HEK293 (cell line): ENCODE data around the gene ITPR3.

Experiments
- CTCF ChIA-PET: fragments of 350-600 bp; formaldehyde crosslinking; extraction: SDS; loops from one replicate; lab custom pipeline; 2021; ENCODE audit warnings: antibody characterized with exemption; lab: Yijun Ruan, JAX
- POLR2A ChIA-PET: fragments of 300-600 bp; formaldehyde crosslinking; extraction: SDS; loops from one replicate; lab custom pipeline; 2020; ENCODE audit warnings: antibody characterized with exemption, inconsistent platforms; lab: Yijun Ruan, JAX
- H3K27ac ChIP-seq: fragments of 200-500 bp; sonication (Bioruptor generic); 2 replicates; pipeline ENCODE4 v1.5.1; 2014; ENCODE audit warnings: low read depth, low read length, control low read depth, inconsistent platforms; ENCODE audit errors: extremely low read depth
- H3K36me3 ChIP-seq, 2 experiments: fragments of 200-500 bp in 1 of 2; sonication (Bioruptor generic) in 1 of 2; 1 replicate in 1 of 2; 2 replicates in 1 of 2; pipeline ENCODE4 v1.5.1; 2014 to 2017; ENCODE audit warnings: inconsistent platforms in 2 of 2, low read length in 2 of 2; ENCODE audit not compliant: control insufficient read depth in 2 of 2, insufficient read depth in 1 of 2
- H3K4me1 ChIP-seq: fragments of 200-500 bp; sonication (Bioruptor generic); 2 replicates; pipeline ENCODE4 v1.5.1; 2014; ENCODE audit warnings: mild to moderate bottlenecking, low read length, inconsistent platforms; ENCODE audit not compliant: control insufficient read depth, insufficient read depth
- H3K4me3 ChIP-seq: 2 replicates; pipeline ENCODE4 v1.5.1; 2011; ENCODE audit warnings: low read depth, mild to moderate bottlenecking, control low read depth, low read length, moderate library complexity
- H3K9me3 ChIP-seq: fragments of 200-500 bp; sonication (Bioruptor generic); 2 replicates; pipeline ENCODE4 v1.5.1; 2014; ENCODE audit warnings: low read depth, low read length, inconsistent platforms; ENCODE audit not compliant: control insufficient read depth, insufficient read depth
- EGR2 ChIP-seq: fragments of 450-650 bp; formaldehyde crosslinking; IDR thresholded peaks from 2 replicates; pipeline ENCODE4 v1.5.1; 2016; ENCODE audit warnings: low read depth, missing biosample characterization, missing genetic modification characterization
- GLI4 ChIP-seq: fragments of 450-650 bp; formaldehyde crosslinking; IDR thresholded peaks from 2 replicates; pipeline ENCODE4 v1.5.1; 2016; ENCODE audit warnings: missing biosample characterization, missing genetic modification characterization
- HOXC10 ChIP-seq: sonication (generic); formaldehyde crosslinking; IDR thresholded peaks from 2 replicates; pipeline ENCODE4 v1.8.1; 2023; ENCODE audit warnings: mild to moderate bottlenecking, missing genetic modification reagents
- INSM2 ChIP-seq: fragments of 450-650 bp; formaldehyde crosslinking; IDR thresholded peaks from 2 replicates; pipeline ENCODE4 v1.5.1; 2016; ENCODE audit warnings: missing biosample characterization, missing genetic modification characterization
- KLF8 ChIP-seq: fragments of 450-650 bp; formaldehyde crosslinking; IDR thresholded peaks from 2 replicates; pipeline ENCODE4 v1.5.1; 2016; ENCODE audit warnings: missing biosample characterization, missing genetic modification characterization
- MEIS1 ChIP-seq: sonication (generic); formaldehyde crosslinking; IDR thresholded peaks from 2 replicates; pipeline ENCODE4 v1.8.1; 2022; ENCODE audit warnings: missing genetic modification reagents, mild to moderate bottlenecking, borderline replicate concordance
- YY2 ChIP-seq: fragments of 450-650 bp; formaldehyde crosslinking; IDR thresholded peaks from 2 replicates; pipeline ENCODE4 v1.5.1; 2016; ENCODE audit warnings: missing biosample characterization, missing genetic modification characterization
- ZBTB17 ChIP-seq: fragments of 450-650 bp; formaldehyde crosslinking; IDR thresholded peaks from 2 replicates; pipeline ENCODE4 v1.5.1; 2016; ENCODE audit warnings: missing biosample characterization, missing genetic modification characterization
- ZNF18 ChIP-seq: fragments of 450-650 bp; formaldehyde crosslinking; IDR thresholded peaks from 2 replicates; pipeline ENCODE4 v1.5.1; 2016; ENCODE audit warnings: missing biosample characterization, missing genetic modification characterization
- ZNF211 ChIP-seq: fragments of 450-650 bp; formaldehyde crosslinking; IDR thresholded peaks from 2 replicates; pipeline ENCODE4 v1.5.1; 2016; ENCODE audit warnings: low read depth, missing biosample characterization, missing genetic modification characterization
- ZNF214 ChIP-seq: fragments of 450-650 bp; formaldehyde crosslinking; IDR thresholded peaks from 2 replicates; pipeline ENCODE4 v1.5.1; 2017; ENCODE audit warnings: missing biosample characterization, mild to moderate bottlenecking, missing genetic modification characterization, borderline replicate concordance
- ZNF266 ChIP-seq: fragments of 450-650 bp; formaldehyde crosslinking; IDR thresholded peaks from 2 replicates; pipeline ENCODE4 v1.5.1; 2016; ENCODE audit warnings: missing biosample characterization, missing genetic modification characterization, low read depth
- ZNF302 ChIP-seq: fragments of 450-650 bp; formaldehyde crosslinking; IDR thresholded peaks from 2 replicates; pipeline ENCODE4 v1.5.1; 2016; ENCODE audit warnings: missing biosample characterization, missing genetic modification characterization, low read depth
- ZNF423 ChIP-seq: fragments of 450-650 bp; formaldehyde crosslinking; IDR thresholded peaks from 2 replicates; pipeline ENCODE4 v1.5.1; 2016; ENCODE audit warnings: missing biosample characterization, missing genetic modification characterization
- ZNF426 ChIP-seq: fragments of 450-650 bp; formaldehyde crosslinking; IDR thresholded peaks from 2 replicates; pipeline ENCODE4 v1.5.1; 2017; ENCODE audit warnings: missing biosample characterization, missing genetic modification characterization, mild to moderate bottlenecking, inconsistent platforms, moderate library complexity
- ZNF488 ChIP-seq: fragments of 450-650 bp; formaldehyde crosslinking; IDR thresholded peaks from 2 replicates; pipeline ENCODE4 v1.5.1; 2016; ENCODE audit warnings: missing biosample characterization, missing genetic modification characterization
- ZNF555 ChIP-seq: fragments of 450-650 bp; formaldehyde crosslinking; conservative IDR thresholded peaks from 2 replicates; pipeline ENCODE4 v1.5.1; 2017; ENCODE audit warnings: missing biosample characterization, mild to moderate bottlenecking, missing genetic modification characterization, inconsistent platforms
- ZNF558 ChIP-seq: fragments of 450-650 bp; formaldehyde crosslinking; IDR thresholded peaks from 2 replicates; pipeline ENCODE4 v1.5.1; 2016; ENCODE audit warnings: missing biosample characterization, missing genetic modification characterization
- ZNF571 ChIP-seq: fragments of 450-650 bp; formaldehyde crosslinking; IDR thresholded peaks from 2 replicates; pipeline ENCODE4 v1.5.0; 2017; ENCODE audit warnings: missing biosample characterization, missing genetic modification characterization
- ZNF600 ChIP-seq: fragments of 450-650 bp; formaldehyde crosslinking; IDR thresholded peaks from 2 replicates; pipeline ENCODE4 v1.5.1; 2016; ENCODE audit warnings: missing biosample characterization, missing genetic modification characterization
- ZNF610 ChIP-seq: fragments of 450-650 bp; formaldehyde crosslinking; IDR thresholded peaks from 2 replicates; pipeline ENCODE4 v1.5.1; 2016; ENCODE audit warnings: missing biosample characterization, missing genetic modification characterization, borderline replicate concordance
- ZNF623 ChIP-seq: fragments of 450-650 bp; formaldehyde crosslinking; IDR thresholded peaks from 2 replicates; pipeline ENCODE4 v1.5.1; 2016; ENCODE audit warnings: missing biosample characterization, missing genetic modification characterization
- ZNF626 ChIP-seq: fragments of 450-650 bp; sonication (Bioruptor Pico); formaldehyde crosslinking; IDR thresholded peaks from 2 replicates; pipeline ENCODE4 v1.5.1; 2018; ENCODE audit warnings: missing biosample characterization, missing genetic modification characterization, inconsistent platforms
- ZNF704 ChIP-seq: fragments of 450-650 bp; formaldehyde crosslinking; IDR thresholded peaks from 2 replicates; pipeline ENCODE4 v1.5.1; 2016; ENCODE audit warnings: missing biosample characterization, missing genetic modification characterization
- ZNF776 ChIP-seq: fragments of 450-650 bp; formaldehyde crosslinking; IDR thresholded peaks from 2 replicates; pipeline ENCODE4 v1.5.0; 2017; ENCODE audit warnings: missing biosample characterization, missing genetic modification characterization, borderline replicate concordance
- ZNF785 ChIP-seq: fragments of 450-650 bp; formaldehyde crosslinking; IDR thresholded peaks from 2 replicates; pipeline ENCODE4 v1.5.1; 2016; ENCODE audit warnings: missing biosample characterization, missing genetic modification characterization
- ZNF791 ChIP-seq: fragments of 450-650 bp; formaldehyde crosslinking; IDR thresholded peaks from 2 replicates; pipeline ENCODE4 v1.5.1; 2016; ENCODE audit warnings: missing biosample characterization, missing genetic modification characterization

Gene ITPR3

GRCh38 chr6:33620158-33620855 is 815 bp upstream of the ITPR3 start (continued):
- TF ChIP-seq INSM2 (tag by site-specific recombination), result no peak
- no peak for TF ChIP-seq ZNF214 (tag by site-specific recombination)
- TF ChIP-seq ZNF488 (tag by site-specific recombination), result no peak
- TF ChIP-seq ZNF704, result no peak
- peak; percentile 95 for TF ChIP-seq ZNF423 (tag by site-specific recombination)
- no peak for TF ChIP-seq ZNF426 (tag by site-specific recombination)
- TF ChIP-seq ZNF558 (tag by site-specific recombination), result no peak
- TF ChIP-seq ZNF302 (tag by site-specific recombination), result no peak
- no peak for TF ChIP-seq ZNF571 (tag by site-specific recombination)
- no peak for TF ChIP-seq ZNF266 (tag by site-specific recombination)
- no peak for TF ChIP-seq ZNF623

GRCh38 chr6:33621711-33622388 is 728 bp downstream of the ITPR3 start:
- POLR2A ChIA-PET, result interaction anchor here (0.9 to 4.2 kb wide), 11 partner anchors 10 to 350 kb away, joined by 3 to 19 read pairs (median 5); partner anchors contain the start of genes BAK1, RPS18, UQCC2 and VPS52
- H3K36me3 ChIP-seq, result peaks cover 0 to 3% of the 10 kb centered on the region in 2 experiments; a peak in 2 of 3 replicates
- H3K4me3 ChIP-seq, result peak overlapping the region; percentile 70
- H3K9me3 ChIP-seq, result no peaks in the 10 kb centered on the region
- H3K27ac ChIP-seq, result peak overlapping the region; percentile 77; the same call in 1 of the 2 replicates
- peaks cover 10% of the 10 kb centered on the region for H3K4me1 ChIP-seq
- CTCF ChIA-PET, result interaction anchor here (0.6 to 3.1 kb wide), 8 partner anchors 10 to 42 kb away, joined by 3 to 22 read pairs (median 5); partner anchors contain the start of gene BAK1
- TF ChIP-seq YY2 (tag by site-specific recombination) (no peak), ZNF776 (tag by site-specific recombination) (no peak), ZNF791 (tag by site-specific recombination) (no peak), ZBTB17 (tag by site-specific recombination) (peak; percentile 67), KLF8 (peak; percentile 58; the same call in 1 of the 2 replicates), ZNF785 (tag by site-specific recombination) (no peak), ZNF555 (tag by site-specific recombination) (no peak), ZNF214 (tag by site-specific recombination) (no peak), ZNF211 (tag by site-specific recombination) (no peak), HOXC10 (CRISPR knock-in tag) (no peak), EGR2 (peak; percentile 99), MEIS1 (CRISPR knock-in tag) (no peak), ZNF610 (tag by site-specific recombination) (no peak), ZNF600 (tag by site-specific recombination) (peak; percentile 72; the same call in 1 of the 2 replicates), GLI4 (no peak), ZNF571 (tag by site-specific recombination) (no peak), ZNF626 (tag by site-specific recombination) (no peak), ZNF18 (tag by site-specific recombination) (no peak)
